GM12873 (cell line): ENCODE data around the gene PPP1CC.

ENCODE experiments used
- CTCF ChIP-seq: IDR thresholded peaks from 2 replicates; pipeline ENCODE4 v1.5.1; 2012; ENCODE audit warnings: low read depth, mild to moderate bottlenecking, moderate library complexity, low read length, control low read depth; ENCODE audit not compliant: insufficient read depth; ENCODE audit errors: missing control alignments

PPP1CC gene

DNA sequence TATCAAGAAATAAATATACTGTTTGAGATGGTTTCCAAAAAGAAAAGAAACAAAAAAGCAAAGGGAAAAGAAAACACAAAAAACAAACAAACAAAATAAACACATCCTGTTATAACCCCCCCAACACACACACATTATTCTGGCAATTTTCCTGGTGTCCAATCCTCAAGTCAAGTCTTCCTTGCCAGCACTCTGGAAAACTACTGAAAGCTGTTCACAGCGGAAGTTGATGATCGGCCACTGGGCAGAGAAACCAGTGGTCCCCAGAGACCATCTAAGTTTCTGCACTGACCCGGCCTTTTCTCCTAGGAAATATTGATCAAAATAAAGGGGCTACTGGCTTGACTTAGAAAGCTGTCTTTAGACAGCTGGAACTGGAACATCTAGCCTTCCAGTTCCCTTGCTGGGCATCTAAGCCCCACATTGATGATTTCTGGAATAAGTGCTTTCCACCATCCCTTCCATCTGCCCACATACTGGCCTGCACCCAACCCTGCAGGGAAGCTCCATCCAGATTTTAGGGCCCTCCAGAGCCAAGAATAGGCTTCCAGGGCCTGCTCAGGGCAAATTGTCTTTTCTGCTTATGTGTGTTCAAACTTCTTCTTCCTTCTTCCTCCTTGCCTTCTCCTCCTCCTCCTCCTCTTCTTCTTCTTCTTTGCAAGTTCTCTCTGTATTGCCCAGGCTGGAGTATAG lies 11.6 kb upstream of the PPP1CC start:
- TF ChIP-seq CTCF: no peak

DNA sequence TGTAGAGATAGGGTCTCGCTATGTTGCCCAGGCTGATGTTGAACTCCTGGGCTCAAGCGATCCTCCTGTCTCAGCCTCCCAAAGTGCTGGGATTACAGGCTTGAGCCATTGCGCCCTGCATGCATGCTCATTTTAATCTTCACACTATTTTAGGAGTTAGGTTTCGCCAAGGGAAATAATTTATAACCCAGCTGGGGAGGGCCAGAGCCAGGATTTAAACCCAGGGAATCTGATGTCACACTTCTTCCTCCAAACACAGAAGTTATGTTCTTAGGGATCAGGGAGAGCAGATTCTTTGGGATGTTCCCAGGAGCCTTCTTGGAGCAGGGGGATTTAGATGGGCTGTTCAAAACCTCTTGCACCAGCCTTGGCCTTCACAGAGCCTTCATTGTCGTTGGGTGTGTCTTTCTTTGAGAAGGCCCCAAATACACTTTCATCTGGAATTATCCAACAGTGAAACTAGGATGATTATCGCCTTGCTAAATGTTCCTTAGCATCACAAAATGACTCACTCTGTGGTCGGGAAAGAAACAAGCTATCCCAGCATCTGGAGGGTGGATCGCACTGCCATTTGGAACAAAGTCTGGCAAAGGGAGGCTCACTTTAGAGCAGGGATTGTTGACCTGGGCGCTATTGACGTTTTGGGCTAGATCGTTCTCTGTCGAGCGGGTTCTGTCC lies 8.2 kb upstream of the PPP1CC start:
- no peak for TF ChIP-seq CTCF

DNA sequence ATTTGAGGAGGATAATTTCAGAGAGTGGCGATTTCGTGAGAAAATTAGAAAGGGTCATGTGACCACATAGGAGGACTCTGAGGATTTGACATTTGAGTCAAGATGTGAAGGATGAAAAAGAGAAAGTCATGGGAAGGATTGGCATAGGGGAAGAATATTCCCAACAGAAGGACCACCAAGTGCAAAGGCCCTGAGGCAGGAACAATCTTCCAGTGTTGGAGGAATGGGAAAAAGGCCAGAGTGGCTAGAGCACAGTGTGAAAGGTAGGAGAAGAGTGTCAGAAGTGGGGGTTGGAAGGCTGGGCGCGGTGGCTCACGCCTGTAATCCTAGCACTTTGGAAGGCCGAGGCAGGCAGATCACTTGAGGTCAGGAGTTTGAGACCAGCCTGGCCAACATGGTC lies 3.9 kb upstream of the PPP1CC start:
- TF ChIP-seq CTCF: no peak

DNA sequence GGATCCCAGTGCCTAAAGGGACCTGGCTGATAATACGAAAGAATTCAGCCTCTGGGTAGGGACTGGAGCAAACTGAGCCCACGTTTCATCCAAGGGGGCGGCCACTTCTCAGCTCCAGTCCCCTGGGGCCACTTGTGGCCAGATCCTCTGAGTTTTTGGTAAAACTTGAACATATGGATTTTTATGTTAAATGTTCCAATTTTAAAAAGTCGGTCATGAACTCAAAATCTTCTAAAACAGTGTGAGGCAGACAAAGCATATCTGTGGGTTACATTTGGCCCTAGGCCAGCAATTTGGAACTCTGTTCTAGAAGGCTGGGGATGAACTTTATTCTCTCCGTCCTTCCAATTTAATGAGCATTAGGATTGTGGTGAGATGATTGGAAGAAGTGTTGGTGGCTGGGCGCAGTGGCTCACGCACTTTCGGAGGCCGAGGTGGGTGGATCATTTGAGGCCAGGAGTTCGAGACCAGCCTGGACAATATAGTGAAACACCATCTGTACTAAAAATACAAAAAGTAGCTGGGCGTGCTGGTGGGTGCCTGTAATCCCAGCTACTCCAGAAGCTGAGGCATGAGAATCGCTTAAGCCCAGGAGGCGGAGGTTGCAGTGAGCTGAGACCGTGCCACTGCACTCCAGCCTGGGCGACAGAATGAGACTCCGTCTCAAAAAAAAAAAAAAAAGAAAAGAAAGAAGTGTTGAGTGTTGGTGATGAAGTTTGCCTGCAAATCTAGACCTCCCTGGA lies 3.0 kb upstream of the PPP1CC start:
- TF ChIP-seq CTCF: no peak

DNA sequence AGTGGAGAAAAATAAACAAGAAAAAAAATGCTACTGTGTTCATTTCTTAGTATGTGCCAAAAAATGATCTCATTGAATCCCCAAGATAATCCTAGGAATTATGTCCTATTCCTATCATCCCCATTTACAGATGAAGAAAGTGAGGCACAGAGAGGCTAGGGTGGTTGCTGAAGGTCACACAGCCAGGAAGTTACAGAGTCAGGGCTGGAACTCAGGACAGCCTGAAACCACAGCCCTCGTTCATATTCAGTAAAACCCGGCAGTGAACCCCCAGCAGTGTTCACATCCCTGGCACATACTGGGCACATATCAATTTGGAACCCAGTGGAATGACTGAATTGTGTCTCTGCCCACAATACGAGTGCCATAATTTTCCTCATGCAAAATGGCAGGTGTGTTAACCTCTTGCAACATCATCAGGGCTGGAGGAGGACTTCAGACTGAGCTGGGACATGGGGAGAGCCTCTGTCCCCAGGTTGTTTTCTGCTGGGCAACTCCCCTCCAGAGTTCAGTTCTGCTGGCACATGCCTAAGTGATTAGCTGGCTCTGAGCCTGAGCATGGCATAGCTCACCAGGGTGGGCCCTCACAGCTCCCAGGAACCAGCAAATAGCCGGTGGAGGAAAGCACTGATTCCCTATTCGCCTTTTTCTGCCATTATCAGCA lies 2.0 kb upstream of the PPP1CC start:
- TF ChIP-seq CTCF: no peak

DNA sequence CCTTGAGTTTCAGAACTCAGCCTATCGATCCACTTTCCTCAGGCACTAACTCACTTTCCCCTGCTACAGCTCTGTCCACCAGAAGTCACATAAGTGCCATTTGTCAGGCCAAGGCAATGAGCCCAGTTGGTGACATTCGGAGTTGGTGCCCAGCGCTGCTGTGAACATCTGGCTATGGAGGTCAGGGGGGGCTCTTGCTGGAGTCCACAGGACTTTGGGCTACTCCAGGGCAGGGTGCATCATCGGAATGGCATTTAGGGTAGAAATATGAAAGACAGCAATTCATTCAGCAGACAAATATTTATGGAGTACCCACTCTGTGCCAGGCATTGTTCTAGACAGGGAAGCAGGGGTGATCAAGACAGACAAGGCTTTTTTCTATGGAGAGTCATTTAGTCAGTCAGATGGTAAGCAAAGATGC lies 1.5 kb upstream of the PPP1CC start:
- no peak for TF ChIP-seq CTCF
